PC-3 (cell line): ENCODE results near the gene VKORC1L1. TPM values are rescaled to one million over a fixed set of nuclear protein-coding genes. Genes with fewer than 3 reads are reported as not detected.

ENCODE experiments used
- ATAC-seq: fragments of 200-7000 bp; cut with Tn5 transposase; 2 replicates; pipeline ENCODE4 v1.9.1; 2020; ENCODE audit warnings: mild to moderate bottlenecking, moderate library complexity
- BruUV-seq: library from RNA; stranded (reverse); fragments of 400-500 nt; replicated peaks from 2 replicates; lab custom pipeline; 2021; lab: Mats Ljungman, UMichigan
- CTCF ChIA-PET: fragments of 300-600 bp; sonication (Branson Sonifier 250); formaldehyde crosslinking; loops from one replicate; lab custom pipeline; 2022; ENCODE audit warnings: antibody characterized with exemption; lab: Charles Lee
- POLR2A ChIA-PET: fragments of 300-600 bp; sonication (Branson Sonifier 250); formaldehyde crosslinking; loops from one replicate; lab custom pipeline; 2022; ENCODE audit warnings: antibody characterized with exemption; ENCODE audit not compliant: unreplicated experiment; lab: Charles Lee
- DNase-seq: peaks from one replicate; pipeline ENCODE4 v3.0.0-alpha.2; 2015
- H2AFZ ChIP-seq: fragments of 300-600 bp; sonication (generic); 2 replicates; pipeline ENCODE4 v1.6.0; 2016; ENCODE audit warnings: antibody characterized with exemption, low read length
- H3F3A ChIP-seq: fragments of 300-600 bp; sonication (generic); one replicate; pipeline ENCODE4 v1.6.0; 2017; ENCODE audit warnings: antibody characterized with exemption, low read length, control low read depth, mild to moderate bottlenecking; ENCODE audit not compliant: unreplicated experiment
- H3K27ac ChIP-seq: fragments of 300-600 bp; sonication (generic); 2 replicates; pipeline ENCODE4 v1.5.1; 2016; ENCODE audit warnings: mild to moderate bottlenecking, low read length
- H3K27me3 ChIP-seq: fragments of 300-600 bp; sonication (generic); 2 replicates; pipeline ENCODE4 v1.6.1; 2016; ENCODE audit warnings: low read length, mixed read lengths
- H3K36me3 ChIP-seq: fragments of 300-600 bp; sonication (generic); 2 replicates; pipeline ENCODE4 v1.6.1; 2016; ENCODE audit warnings: low read depth, mixed run types, low read length, mixed read lengths
- H3K4me1 ChIP-seq: fragments of 300-600 bp; sonication (generic); 2 replicates; pipeline ENCODE4 v1.5.1; 2016; ENCODE audit warnings: low read length; ENCODE audit not compliant: insufficient read depth
- H3K4me2 ChIP-seq: fragments of 300-600 bp; sonication (generic); 2 replicates; pipeline ENCODE4 v1.6.0; 2016; ENCODE audit warnings: low read length
- H3K4me3 ChIP-seq: fragments of 300-600 bp; sonication (generic); 2 replicates; pipeline ENCODE4 v1.5.1; 2016; ENCODE audit warnings: mild to moderate bottlenecking, low read length, mixed read lengths
- H3K79me2 ChIP-seq: fragments of 300-600 bp; sonication (generic); 2 replicates; pipeline ENCODE4 v1.6.1; 2017; ENCODE audit warnings: low read length, mixed read lengths
- H3K9ac ChIP-seq: fragments of 300-600 bp; sonication (generic); 2 replicates; pipeline ENCODE4 v1.6.0; 2016; ENCODE audit warnings: mild to moderate bottlenecking, low read length
- H3K9me2 ChIP-seq: fragments of 300-600 bp; sonication (generic); replicated peaks from 2 replicates; pipeline ENCODE4 v1.6.1; 2016; ENCODE audit warnings: mixed run types, low read length, mixed read lengths
- H3K9me3 ChIP-seq: fragments of 300-600 bp; sonication (generic); 2 replicates; pipeline ENCODE4 v1.6.1; 2016; ENCODE audit warnings: low read length, mixed read lengths
- H4K20me1 ChIP-seq: fragments of 300-600 bp; sonication (generic); 2 replicates; pipeline ENCODE4 v1.6.1; 2016; ENCODE audit warnings: low read length, mixed read lengths
- CTCF ChIP-seq: fragments of 300-600 bp; sonication (generic); conservative IDR thresholded peaks from 2 replicates; pipeline ENCODE4 v1.5.1; 2017; ENCODE audit warnings: antibody characterized with exemption, low read depth, mild to moderate bottlenecking, low read length
- EZH2 ChIP-seq: fragments of 300-600 bp; sonication (generic); IDR thresholded peaks from one replicate; pipeline ENCODE4 v1.6.1; 2017; ENCODE audit warnings: antibody characterized with exemption, mild to moderate bottlenecking, low read length; ENCODE audit not compliant: unreplicated experiment
- EZH2phosphoT487 ChIP-seq: fragments of 300-600 bp; sonication (generic); IDR thresholded peaks from 2 replicates; pipeline ENCODE4 v1.6.1; 2018; ENCODE audit warnings: mild to moderate bottlenecking, antibody characterized with exemption, low read length, borderline replicate concordance
- intact Hi-C: fragments of 100-400 bp; cut with micrococcal nuclease; formaldehyde crosslinking; loops from 2 replicates; pipeline ENCODE4 v1.9.0; 2023
- total RNA-seq: library from RNA; depleted of rRNA; stranded (reverse); fragments of >200 nt; gene quantifications from 2 replicates; pipeline ENCODE4 v1.2.3, GENCODE V29; 2014

The VKORC1L1 gene
- total RNA-seq, 1 experiment from 2014 or later: 7.6 TPM

GRCh38 chr7:65927489-65928448, 54.9 kb downstream of the VKORC1L1 start:
- Histone ChIP-seq H3K36me3 (no peaks in the 10 kb centered on the region), H3K9me2 (no peaks in the 10 kb centered on the region), H3K79me2 (peaks cover 12% of the 10 kb centered on the region; the same call in 1 of the 2 replicates), H3K4me2 (no peak overlapping the region), H3K4me3 (no peak overlapping the region), H3K9me3 (no peaks in the 10 kb centered on the region), H3K4me1 (no peaks in the 10 kb centered on the region), H3K9ac (no peak overlapping the region), H2AFZ (no peak overlapping the region), H4K20me1 (no peaks in the 10 kb centered on the region), H3K27ac (no peak overlapping the region), H3F3A (no peaks in the 10 kb centered on the region), H3K27me3 (no peaks in the 10 kb centered on the region)
- DNase-seq (no peak), ATAC-seq (no peak)
- CTCF ChIA-PET: no interaction called here
- no peak for TF ChIP-seq EZH2
- intact Hi-C loops: no loop called here
- POLR2A ChIA-PET: no interaction called here
- no TSS peak for BruUV-seq

GRCh38 chr7:65931685-65932084, 58.8 kb downstream of the VKORC1L1 start:
- H3K4me1 ChIP-seq: no peaks in the 10 kb centered on the region
- H3K9me2 ChIP-seq: no peaks in the 10 kb centered on the region
- H3K4me2 ChIP-seq: no peak overlapping the region
- no peaks in the 10 kb centered on the region for H3K27me3 ChIP-seq
- BruUV-seq: no TSS peak
- H2AFZ ChIP-seq: no peak overlapping the region
- no peaks in the 10 kb centered on the region for H3K9me3 ChIP-seq
- H3K36me3 ChIP-seq: no peaks in the 10 kb centered on the region
- no peak overlapping the region for H3K4me3 ChIP-seq
- peaks cover 30% of the 10 kb centered on the region for H3K79me2 ChIP-seq
- ChIA-PET CTCF (no interaction called here), POLR2A (no interaction called here)
- H3F3A ChIP-seq: no peaks in the 10 kb centered on the region
- ATAC-seq (no peak), DNase-seq (no peak)
- intact Hi-C loops: loop anchor here (10.0 kb wide), 1 partner anchor 47 kb away; no protein-coding TSS in a partner anchor
- TF ChIP-seq CTCF (no peak), EZH2phosphoT487 (no peak), EZH2 (no peak)
- H3K27ac ChIP-seq: no peak overlapping the region
- peaks cover 4% of the 10 kb centered on the region; the same call in 1 of the 2 replicates for H4K20me1 ChIP-seq
- H3K9ac ChIP-seq: no peak overlapping the region

- BruUV-seq: no TSS peak
- no peak overlapping the region for H3K4me3 ChIP-seq
- H3K9me3 ChIP-seq: no peaks in the 10 kb centered on the region
- TF ChIP-seq CTCF: no peak
- TF ChIP-seq EZH2phosphoT487: no peak
- TF ChIP-seq EZH2: no peak
- H3K9me2 ChIP-seq: no peaks in the 10 kb centered on the region
- ChIA-PET CTCF (no interaction called here), POLR2A (no interaction called here)
- ATAC-seq (no peak), DNase-seq (no peak)
- 0 out of 2 replicates have a peak, but pooled peaks cover 6% of the 10 kb centered on the region for H3K4me1 ChIP-seq
- no peak overlapping the region for H3K9ac ChIP-seq
- no peak overlapping the region for H3K4me2 ChIP-seq
- H3F3A ChIP-seq: no peaks in the 10 kb centered on the region
- intact Hi-C loops: loop anchor here (10.0 kb wide), 1 partner anchor 52 kb away; no protein-coding TSS in a partner anchor
- peaks cover 21% of the 10 kb centered on the region for H3K79me2 ChIP-seq
- H3K36me3 ChIP-seq: 0 out of 2 replicates have a peak, but pooled peaks cover 3% of the 10 kb centered on the region
- H4K20me1 ChIP-seq: peaks cover 4% of the 10 kb centered on the region; the same call in 1 of the 2 replicates
- H2AFZ ChIP-seq: no peak overlapping the region
- no peak overlapping the region for H3K27ac ChIP-seq
- H3K27me3 ChIP-seq: no peaks in the 10 kb centered on the region
These were observed 64.4 kb downstream of the VKORC1L1 start for GRCh38 chr7:65937296-65937695.
